22Rv1 (cell line): ENCODE results near the gene C1R.

ENCODE experiments used
- CTCF ChIP-seq: fragments of 450-650 bp; IDR thresholded peaks from 2 replicates; pipeline ENCODE4 v1.5.1; 2017; ENCODE audit warnings: mild to moderate bottlenecking
- ZFX ChIP-seq: fragments of 450-650 bp; IDR thresholded peaks from 2 replicates; pipeline ENCODE4 v1.6.1; 2017; ENCODE audit warnings: antibody characterized with exemption, borderline replicate concordance

DNA sequence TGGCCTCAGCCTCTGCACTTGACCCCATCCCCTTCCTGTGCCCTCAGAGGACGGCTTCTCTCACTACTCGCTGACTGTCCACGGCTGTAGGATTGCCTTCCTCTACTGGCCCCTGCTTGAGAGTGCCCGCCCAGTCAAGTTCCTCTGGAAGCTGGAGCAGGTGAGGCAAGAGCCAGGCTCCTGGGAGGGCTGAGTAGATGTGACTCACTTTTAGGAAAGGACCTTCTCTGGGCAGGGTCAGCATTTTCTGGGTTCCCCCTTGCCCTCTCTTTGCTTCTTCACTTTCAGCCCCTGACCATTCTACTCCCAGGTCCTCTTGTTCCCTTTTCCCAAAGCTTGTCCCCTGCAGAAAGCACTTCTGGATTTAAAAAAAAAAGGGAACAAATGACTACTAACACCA, 45.7 kb upstream of the C1R start:
- TF ChIP-seq CTCF (no peak), ZFX (no peak)
